ENCODE results near the gene KCNQ1.

Gene KCNQ1

DNA sequence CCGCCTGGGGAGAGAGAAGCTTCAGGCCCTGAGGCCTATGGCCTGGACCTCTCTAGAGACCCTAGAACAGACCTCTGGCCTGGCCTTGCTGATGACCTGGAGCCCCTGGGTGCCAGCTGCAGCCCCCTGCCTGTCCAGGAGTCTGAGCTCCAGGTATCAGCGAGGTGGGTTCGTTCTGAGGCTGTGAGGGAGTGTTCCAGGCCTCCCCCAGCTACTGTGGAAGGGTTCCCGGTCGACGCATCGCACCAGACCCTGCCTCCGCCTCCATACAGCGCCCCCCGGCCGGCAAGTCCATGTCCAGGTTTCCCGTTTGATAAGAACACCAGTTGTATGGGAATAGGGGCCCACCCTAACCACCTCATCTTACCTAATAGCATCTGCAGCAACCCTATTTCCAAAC is 111.1 kb downstream of the KCNQ1 start:
- H3K27me3 ChIP-seq (ENCODE audit: insufficient read depth, low read depth, severe bottlenecking) = no peaks in the 10 kb centered on the region

DNA sequence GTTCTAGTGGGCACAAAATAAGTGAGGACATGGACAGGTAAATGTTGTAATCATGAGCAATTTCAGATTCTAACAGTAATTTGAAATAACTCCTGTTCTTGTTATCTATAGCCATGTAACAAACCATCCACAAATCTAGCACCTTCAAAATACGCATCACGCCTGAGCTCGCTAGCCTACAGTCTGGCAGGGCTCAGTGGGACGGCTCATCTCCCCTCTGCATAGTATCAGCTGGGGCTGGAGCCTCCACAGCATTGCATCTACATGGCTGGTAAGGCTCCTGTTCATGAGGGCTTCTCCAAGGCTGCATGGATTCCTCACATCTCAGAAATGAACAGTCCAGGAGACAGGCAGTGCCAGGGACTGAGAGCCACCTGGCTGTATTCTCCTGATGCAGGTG is 112.6 kb downstream of the KCNQ1 start:
- no peak overlapping the region for H3K27ac ChIP-seq
- TF ChIP-seq, protein P1, sequence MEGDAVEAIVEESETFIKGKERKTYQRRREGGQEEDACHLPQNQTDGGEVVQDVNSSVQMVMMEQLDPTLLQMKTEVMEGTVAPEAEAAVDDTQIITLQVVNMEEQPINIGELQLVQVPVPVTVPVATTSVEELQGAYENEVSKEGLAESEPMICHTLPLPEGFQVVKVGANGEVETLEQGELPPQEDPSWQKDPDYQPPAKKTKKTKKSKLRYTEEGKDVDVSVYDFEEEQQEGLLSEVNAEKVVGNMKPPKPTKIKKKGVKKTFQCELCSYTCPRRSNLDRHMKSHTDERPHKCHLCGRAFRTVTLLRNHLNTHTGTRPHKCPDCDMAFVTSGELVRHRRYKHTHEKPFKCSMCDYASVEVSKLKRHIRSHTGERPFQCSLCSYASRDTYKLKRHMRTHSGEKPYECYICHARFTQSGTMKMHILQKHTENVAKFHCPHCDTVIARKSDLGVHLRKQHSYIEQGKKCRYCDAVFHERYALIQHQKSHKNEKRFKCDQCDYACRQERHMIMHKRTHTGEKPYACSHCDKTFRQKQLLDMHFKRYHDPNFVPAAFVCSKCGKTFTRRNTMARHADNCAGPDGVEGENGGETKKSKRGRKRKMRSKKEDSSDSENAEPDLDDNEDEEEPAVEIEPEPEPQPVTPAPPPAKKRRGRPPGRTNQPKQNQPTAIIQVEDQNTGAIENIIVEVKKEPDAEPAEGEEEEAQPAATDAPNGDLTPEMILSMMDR (IDR thresholded peaks at IDR 0.05; ENCODE audit: low read depth, low read length) = no peak
- no peaks in the 10 kb centered on the region for H3K36me3 ChIP-seq
- no peak for DNase-seq
- no peaks in the 10 kb centered on the region for H3K27me3 ChIP-seq (ENCODE audit: insufficient read depth, low read depth, severe bottlenecking)
- no peaks in the 10 kb centered on the region for H3K9me3 ChIP-seq (ENCODE audit: severe bottlenecking)
- H3K4me3 ChIP-seq (ENCODE audit: low read depth, low read length) = no peak overlapping the region

More for the DNA sequence above, 111.1 kb downstream of the KCNQ1 start:
- H3K36me3 ChIP-seq = no peaks in the 10 kb centered on the region
- DNase-seq = no peak
- TF ChIP-seq, protein P1 (IDR thresholded peaks at IDR 0.05; ENCODE audit: low read depth, low read length) = no peak
- H3K27ac ChIP-seq = no peak overlapping the region
- no peak overlapping the region for H3K4me3 ChIP-seq (ENCODE audit: low read depth, low read length)
- no peaks in the 10 kb centered on the region for H3K9me3 ChIP-seq (ENCODE audit: severe bottlenecking)

DNA sequence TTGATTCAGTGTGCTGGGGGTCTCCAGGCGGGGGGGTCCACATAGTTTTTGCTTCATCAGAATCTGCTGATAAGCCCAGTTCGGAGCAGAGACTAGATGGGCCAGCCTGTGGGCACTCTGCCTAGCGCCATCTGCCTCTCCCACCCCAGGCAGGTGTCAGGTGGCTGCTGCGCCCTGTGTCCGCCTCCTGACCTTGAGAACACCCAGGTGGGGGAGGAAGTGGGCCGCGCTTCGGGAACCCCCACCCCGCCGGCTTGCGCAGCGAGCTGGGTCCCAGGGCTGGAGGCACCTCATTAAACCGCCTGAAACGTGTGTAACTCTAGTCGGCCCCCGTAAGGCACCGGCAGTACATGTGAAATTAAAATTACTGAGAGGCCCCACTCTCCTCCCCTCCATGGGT is 113.6 kb downstream of the KCNQ1 start:
- no peak overlapping the region for H3K27ac ChIP-seq
- no peaks in the 10 kb centered on the region for H3K9me3 ChIP-seq (ENCODE audit: severe bottlenecking)
- H3K4me3 ChIP-seq (ENCODE audit: low read depth, low read length) = no peak overlapping the region
- no peak for DNase-seq
- TF ChIP-seq, protein P1 (IDR thresholded peaks at IDR 0.05; ENCODE audit: low read depth, low read length) = no peak
- H3K36me3 ChIP-seq = no peaks in the 10 kb centered on the region
- H3K27me3 ChIP-seq (ENCODE audit: insufficient read depth, low read depth, severe bottlenecking) = no peaks in the 10 kb centered on the region

DNA sequence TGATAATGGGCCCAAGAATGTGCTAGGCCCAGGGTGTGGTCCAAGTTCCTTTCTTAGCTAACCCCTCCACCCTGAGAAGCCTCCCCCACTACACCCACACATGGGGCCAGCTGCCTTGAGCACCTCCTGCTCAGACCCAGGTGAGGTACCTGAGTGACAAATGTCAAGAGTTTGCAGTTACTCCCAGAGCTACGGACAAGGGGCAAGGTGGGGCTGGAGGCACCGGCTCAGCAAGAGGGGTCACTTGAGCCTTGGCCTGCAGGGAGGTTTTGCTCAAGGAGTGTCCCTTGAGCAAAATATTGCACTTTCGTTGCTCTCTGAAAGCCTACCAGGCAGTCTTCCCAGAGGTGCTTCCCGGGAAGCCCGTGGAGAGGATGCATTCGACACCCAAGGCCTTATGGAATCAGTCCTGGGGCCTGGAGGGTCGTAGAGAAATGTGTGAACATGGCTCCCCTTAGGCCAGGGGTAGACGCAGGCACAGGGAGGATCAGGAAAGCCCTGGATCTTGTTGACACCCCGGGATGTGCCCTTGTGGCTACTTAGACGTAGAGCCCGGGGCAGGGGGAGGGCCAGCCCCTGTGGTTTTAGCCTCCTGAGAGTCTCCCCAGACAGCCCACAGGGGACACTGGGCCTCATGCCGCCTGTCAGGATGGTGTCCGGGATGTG is 114.2 kb downstream of the KCNQ1 start:
- H3K36me3 ChIP-seq = no peaks in the 10 kb centered on the region
- H3K27me3 ChIP-seq (ENCODE audit: insufficient read depth, low read depth, severe bottlenecking) = no peaks in the 10 kb centered on the region
- no peaks in the 10 kb centered on the region for H3K9me3 ChIP-seq (ENCODE audit: severe bottlenecking)

DNA sequence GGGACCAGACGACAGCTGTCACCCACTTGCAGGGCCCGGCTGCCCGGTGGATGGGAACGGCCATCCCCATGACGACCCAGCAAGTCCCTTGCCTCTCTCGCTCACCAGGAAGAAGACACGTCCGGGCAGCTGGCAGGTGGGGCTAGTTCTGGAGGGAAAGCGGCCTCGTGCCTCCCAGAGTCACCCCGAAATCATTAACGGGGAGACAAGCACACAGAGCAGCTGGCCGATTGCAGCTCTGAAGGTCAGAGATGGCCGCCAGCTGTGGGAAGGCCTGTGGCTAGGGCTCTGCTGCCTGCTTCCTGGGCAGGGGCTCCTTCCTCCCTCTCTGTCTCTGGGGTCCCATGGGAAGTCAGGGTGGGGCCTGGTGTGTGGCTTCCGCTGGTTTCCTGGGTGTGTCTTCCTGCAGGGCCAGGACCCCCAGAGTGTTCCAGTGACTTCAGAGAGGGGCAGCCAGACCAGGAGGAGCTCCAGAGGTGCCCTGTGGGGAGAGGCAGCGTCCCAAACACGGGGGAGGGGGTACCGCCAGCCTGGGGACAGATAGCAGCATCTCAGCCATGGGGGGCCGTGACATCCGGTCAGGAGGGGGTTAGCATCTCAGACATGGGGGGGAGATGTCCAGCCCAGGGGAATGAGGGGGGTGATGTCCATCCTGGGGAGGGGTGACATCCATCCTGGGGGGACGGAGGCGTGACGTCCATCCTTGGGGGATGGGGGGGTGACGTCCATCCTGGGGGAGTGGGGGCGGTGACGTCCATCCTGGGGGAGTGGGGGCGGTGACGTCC is 114.9 kb downstream of the KCNQ1 start:
- DNase-seq = no peak
- Histone ChIP-seq H3K27me3 (ENCODE audit: insufficient read depth, low read depth, severe bottlenecking) (no peaks in the 10 kb centered on the region), H3K9me3 (ENCODE audit: severe bottlenecking) (no peaks in the 10 kb centered on the region), H3K4me3 (ENCODE audit: low read depth, low read length) (no peak overlapping the region), H3K36me3 (no peaks in the 10 kb centered on the region), H3K27ac (no peak overlapping the region)
- TF ChIP-seq, protein P1 (IDR thresholded peaks at IDR 0.05; ENCODE audit: low read depth, low read length) = no peak

More for the DNA sequence above, 114.2 kb downstream of the KCNQ1 start:
- TF ChIP-seq, protein P1 (IDR thresholded peaks at IDR 0.05; ENCODE audit: low read depth, low read length) = no peak
- Histone ChIP-seq H3K4me3 (ENCODE audit: low read depth, low read length) (no peak overlapping the region), H3K27ac (no peak overlapping the region)
- DNase-seq = no peak
